SK-N-SH (cell line): ENCODE measurements around the gene CCN5. TPM values are rescaled to one million over a fixed set of nuclear protein-coding genes. Genes with fewer than 3 reads are reported as not detected.

Experiments used
- CTCF ChIA-PET: fragments of 300-600, 350-600 bp; formaldehyde crosslinking; extraction: SDS; loops from one replicate; lab custom pipeline; 2021; lab: Yijun Ruan, JAX
- POLR2A ChIA-PET: fragments of 350-600 bp; sonication (Branson Sonifier 250); formaldehyde crosslinking; extraction: SDS; loops from one replicate; lab custom pipeline; 2020; ENCODE audit warnings: antibody characterized with exemption, inconsistent platforms; lab: Yijun Ruan, JAX
- DNase-seq: peaks from one replicate; pipeline ENCODE4 v3.0.0; 2012
- H2AFZ ChIP-seq: fragments of 200-600 bp; sonication (generic); 2 replicates; pipeline ENCODE4 v1.8.1; 2016; ENCODE audit warnings: antibody characterized with exemption, mild to moderate bottlenecking, low read depth
- H3F3A ChIP-seq: fragments of 200-600 bp; sonication (generic); replicated peaks from 2 replicates; pipeline ENCODE3; 2016; ENCODE audit warnings: antibody characterized with exemption, mild to moderate bottlenecking; ENCODE audit not compliant: insufficient read depth
- H3K27ac ChIP-seq, 2 experiments: fragments of 200-500 bp in 1 of 2; fragments of 200-600 bp in 1 of 2; sonication (Bioruptor generic) in 1 of 2; sonication (generic), shearing (Covaris generic) in 1 of 2; 2 replicates each; pipeline versions ENCODE4 v1.5.1 to v1.6.1; 2014 to 2016; ENCODE audit warnings: low read depth in 2 of 2, inconsistent platforms in 1 of 2, low read length in 1 of 2, mild to moderate bottlenecking in 1 of 2, mixed read lengths in 1 of 2
- H3K27me3 ChIP-seq: fragments of 200-600 bp; sonication (generic), shearing (Covaris generic); 2 replicates; pipeline ENCODE4 v1.6.1; 2016; ENCODE audit warnings: mixed run types; ENCODE audit not compliant: insufficient read depth
- H3K36me3 ChIP-seq, 2 experiments: fragments of 200-500 bp in 1 of 2; fragments of 200-600 bp in 1 of 2; sonication (Bioruptor generic) in 1 of 2; sonication (generic) in 1 of 2; replicated peaks in 1 of 2; 2 replicates each; pipeline versions ENCODE3 to v1.5.1; 2014 to 2016; ENCODE audit warnings: low read length in 1 of 2, mild to moderate bottlenecking in 1 of 2; ENCODE audit not compliant: insufficient read depth in 2 of 2, control insufficient read depth in 1 of 2
- H3K4me1 ChIP-seq, 2 experiments: fragments of 200-500 bp in 1 of 2; fragments of 200-600 bp in 1 of 2; sonication (Bioruptor generic) in 1 of 2; sonication (generic), shearing (Covaris generic) in 1 of 2; 2 replicates each; pipeline versions ENCODE4 v1.5.1 to v1.6.1; 2014 to 2016; ENCODE audit warnings: low read depth in 1 of 2, low read length in 1 of 2, mixed run types in 1 of 2; ENCODE audit not compliant: insufficient read depth in 2 of 2, control insufficient read depth in 1 of 2
- H3K4me2 ChIP-seq: fragments of 200-600 bp; sonication (generic), shearing (Covaris generic); 2 replicates; pipeline ENCODE4 v1.6.1; 2017; ENCODE audit warnings: mixed run types
- H3K4me3 ChIP-seq, 2 experiments: fragments of 200-500 bp in 1 of 2; fragments of 200-600 bp in 1 of 2; sonication (Bioruptor generic) in 1 of 2; sonication (generic), shearing (Covaris generic) in 1 of 2; 2 replicates each; pipeline versions ENCODE4 v1.5.1 to v1.8.1; 2014 to 2016; ENCODE audit warnings: low read depth in 2 of 2, inconsistent platforms in 1 of 2, low read length in 1 of 2, mild to moderate bottlenecking in 1 of 2, mixed read lengths in 1 of 2, moderate library complexity in 1 of 2
- H3K79me2 ChIP-seq: fragments of 200-600 bp; sonication (generic); 2 replicates; pipeline ENCODE4 v1.8.1; 2017; ENCODE audit warnings: mild to moderate bottlenecking; ENCODE audit not compliant: insufficient read depth
- H3K9ac ChIP-seq: fragments of 200-600 bp; sonication (generic); 2 replicates; pipeline ENCODE4 v1.6.1; 2017; ENCODE audit warnings: mixed run types
- H3K9me2 ChIP-seq: fragments of 200-600 bp; sonication (generic); 2 replicates; pipeline ENCODE4 v1.6.1; 2017; ENCODE audit warnings: mixed run types
- H3K9me3 ChIP-seq: fragments of 200-600 bp; sonication (generic); 2 replicates; pipeline ENCODE4 v1.6.1; 2017; ENCODE audit warnings: mixed run types, mild to moderate bottlenecking, moderate library complexity
- H4K20me1 ChIP-seq: fragments of 200-600 bp; sonication (generic); 2 replicates; pipeline ENCODE4 v1.6.1; 2017; ENCODE audit warnings: mild to moderate bottlenecking, mixed run types; ENCODE audit not compliant: insufficient read depth
- CHD2 ChIP-seq: fragments of 150-350 bp; IDR thresholded peaks from 2 replicates; pipeline ENCODE4 v1.6.1; 2018; ENCODE audit warnings: low read length; ENCODE audit not compliant: partially characterized antibody
- ELF1 ChIP-seq: IDR thresholded peaks from 2 replicates; pipeline ENCODE4 v1.4.0; 2012
- IRF3 ChIP-seq: fragments of 150-350 bp; IDR thresholded peaks from 2 replicates; pipeline ENCODE4 v1.6.1; 2016; ENCODE audit warnings: mild to moderate bottlenecking, low read depth, low read length
- MEF2A ChIP-seq: IDR thresholded peaks from 2 replicates; pipeline ENCODE4 v1.4.0; 2012; ENCODE audit warnings: low read depth, borderline replicate concordance
- PBX3 ChIP-seq: IDR thresholded peaks from 2 replicates; pipeline ENCODE4; 2012
- POLR2AphosphoS5 ChIP-seq: IDR thresholded peaks from 2 replicates; pipeline ENCODE4 v1.6.1; 2012; ENCODE audit warnings: low read depth, low read length
- RCOR1 ChIP-seq: fragments of 150-350 bp; IDR thresholded peaks from 2 replicates; pipeline ENCODE4 v1.6.1; 2017; ENCODE audit warnings: antibody characterized with exemption, low read length
- REST ChIP-seq: IDR thresholded peaks from 2 replicates; pipeline ENCODE4 v1.6.1; 2012; ENCODE audit warnings: mild to moderate bottlenecking, low read depth, low read length, moderate library complexity
- RFX5 ChIP-seq: IDR thresholded peaks from 2 replicates; pipeline ENCODE4 v1.6.1; 2012; ENCODE audit warnings: mild to moderate bottlenecking, improper control_type of control experiment, low read length
- TAF1 ChIP-seq: IDR thresholded peaks from 2 replicates; pipeline ENCODE4 v1.6.1; 2012; ENCODE audit warnings: low read depth, mild to moderate bottlenecking, low read length, moderate library complexity, borderline replicate concordance
- TEAD4 ChIP-seq: IDR thresholded peaks from 2 replicates; pipeline ENCODE4 v1.4.0; 2012; ENCODE audit warnings: mild to moderate bottlenecking, borderline replicate concordance; ENCODE audit not compliant: insufficient read depth
- USF1 ChIP-seq: IDR thresholded peaks from 2 replicates; pipeline ENCODE4 v1.4.0; 2012; ENCODE audit warnings: low read depth, borderline replicate concordance
- YY1 ChIP-seq: IDR thresholded peaks from 2 replicates; pipeline ENCODE4 v1.4.0; 2012; ENCODE audit warnings: low read depth, mild to moderate bottlenecking
- WGBS: methylation state at CpG from one replicate; pipeline ENCODE4 v1.1.6; 2017; ENCODE audit warnings: low lambda C conversion rate; 5-methylcytosine and 5-hydroxymethylcytosine counted together
- polyA plus RNA-seq, 3 experiments: library from polyadenylated mRNA; depleted of rRNA; stranded (reverse); fragments of >200 nt; gene quantifications; 2 replicates each; pipeline ENCODE4 v1.2.3, GENCODE V29; 2012

The CCN5 gene
- polyA plus RNA-seq, 1 of the 3 experiments (the other 2 are of a cell fraction): 0.05 TPM

GRCh38 chr20:44756011-44756688 is 41.0 kb downstream of the CCN5 start:
- no peaks in the 10 kb centered on the region for H3F3A ChIP-seq
- peaks cover 11% of the 10 kb centered on the region; the same call in 1 of the 2 replicates for H3K27me3 ChIP-seq
- no peak for DNase-seq
- H3K9me2 ChIP-seq: no peaks in the 10 kb centered on the region
- WGBS: 63% methylated on average over 11 of the region's 18 CpGs
- CTCF ChIA-PET: interaction anchor here (1.2 to 1.3 kb wide), 2 partner anchors 8 to 111 kb away, joined by 6 read pairs; no protein-coding TSS in a partner anchor
- no peak overlapping the region for H2AFZ ChIP-seq
- H3K9me3 ChIP-seq: no peaks in the 10 kb centered on the region
- H3K4me1 ChIP-seq: peaks cover 0 to 32% of the 10 kb centered on the region in 2 experiments; a peak in 2 of 4 replicates
- POLR2A ChIA-PET: no interaction called here
- no peak overlapping the region for H3K4me2 ChIP-seq
- H3K36me3 ChIP-seq: no peaks in the 10 kb centered on the region
- no peaks in the 10 kb centered on the region for H3K79me2 ChIP-seq
- H4K20me1 ChIP-seq: no peaks in the 10 kb centered on the region
- H3K4me3 ChIP-seq: no peak overlapping the region
- no peak overlapping the region for H3K27ac ChIP-seq
- H3K9ac ChIP-seq: no peak overlapping the region
- TF ChIP-seq POLR2AphosphoS5: no peak
- TF ChIP-seq IRF3: no peak
- no peak for TF ChIP-seq RFX5
- no peak for TF ChIP-seq YY1
- no peak for TF ChIP-seq REST
- TF ChIP-seq TAF1: no peak
- TF ChIP-seq, all 33 proteins: peak for 0

- no peak overlapping the region for H2AFZ ChIP-seq
- H3K27ac ChIP-seq: no peak overlapping the region
- H3K9ac ChIP-seq: no peak overlapping the region
- no peaks in the 10 kb centered on the region for H3K9me2 ChIP-seq
- H3K4me1 ChIP-seq: peaks cover 0 to 40% of the 10 kb centered on the region in 2 experiments; a peak in 2 of 4 replicates
- no peaks in the 10 kb centered on the region for H3K9me3 ChIP-seq
- POLR2A ChIA-PET: no interaction called here
- CTCF ChIA-PET: interaction anchor here (1.3 to 12.2 kb wide), 4 partner anchors 9 to 110 kb away, joined by 4 to 110 read pairs (median 6); partner anchors contain the start of gene KCNK15
- H3F3A ChIP-seq: no peaks in the 10 kb centered on the region
- no peaks in the 10 kb centered on the region for H3K79me2 ChIP-seq
- H4K20me1 ChIP-seq: no peaks in the 10 kb centered on the region
- H3K36me3 ChIP-seq: no peaks in the 10 kb centered on the region
- H3K4me3 ChIP-seq: no peak overlapping the region
- 76% methylated on average over 5 of the region's 5 CpGs for WGBS
- no peak overlapping the region for H3K4me2 ChIP-seq
- TF ChIP-seq USF1: no peak
- no peak for TF ChIP-seq TAF1
- TF ChIP-seq ELF1: no peak
- no peak for TF ChIP-seq MEF2A
- TF ChIP-seq RCOR1: no peak
- TF ChIP-seq TEAD4: no peak
- TF ChIP-seq PBX3: no peak
- TF ChIP-seq CHD2: no peak
- H3K27me3 ChIP-seq: peaks cover 11% of the 10 kb centered on the region; the same call in 1 of the 2 replicates
- DNase-seq: no peak
Measured at GRCh38 chr20:44756956-44757355, 41.8 kb downstream of the CCN5 start.
